Measurements from ENCODE around the gene TFE3.
"Not testable (repeated sequence)": the region's sequence is repeated elsewhere in the genome, so short reads cannot be mapped to it uniquely, and the experiment has no call there.

Gene TFE3

GRCh38 chrX:49000636-49001035 lies 42.5 kb downstream of the TFE3 start:
- no peak for DNase-seq

- DNase-seq = no peak
Measured at GRCh38 chrX:48999030-48999429, 44.1 kb downstream of the TFE3 start.

DNA sequence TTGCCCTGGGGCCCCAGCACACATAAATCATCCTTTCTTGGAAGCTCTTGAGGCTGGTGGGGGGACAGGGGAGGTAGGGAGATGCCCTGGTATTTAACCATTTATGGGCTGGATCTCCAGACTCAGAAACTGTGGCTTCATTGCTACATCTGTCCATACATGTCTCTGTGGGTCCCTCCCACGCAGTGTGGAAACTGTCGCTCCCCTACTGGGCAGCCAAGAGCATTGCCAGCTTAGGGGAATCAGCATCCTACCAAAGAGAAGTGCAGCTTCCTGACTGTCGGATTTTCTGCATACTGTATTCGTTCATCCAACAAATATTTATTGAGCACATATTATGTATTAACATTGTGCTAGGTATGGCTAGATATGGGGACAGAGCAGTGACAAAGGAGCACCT lies 44.8 kb downstream of the TFE3 start:
- no peak for DNase-seq

GRCh38 chrX:48997865-48998264 lies 45.3 kb downstream of the TFE3 start:
- no peak for DNase-seq

- no peak for DNase-seq
Measured at GRCh38 chrX:48997455-48997854, 45.7 kb downstream of the TFE3 start.

- no peak for DNase-seq
Measured at GRCh38 chrX:48996969-48997368, 46.2 kb downstream of the TFE3 start.

DNA sequence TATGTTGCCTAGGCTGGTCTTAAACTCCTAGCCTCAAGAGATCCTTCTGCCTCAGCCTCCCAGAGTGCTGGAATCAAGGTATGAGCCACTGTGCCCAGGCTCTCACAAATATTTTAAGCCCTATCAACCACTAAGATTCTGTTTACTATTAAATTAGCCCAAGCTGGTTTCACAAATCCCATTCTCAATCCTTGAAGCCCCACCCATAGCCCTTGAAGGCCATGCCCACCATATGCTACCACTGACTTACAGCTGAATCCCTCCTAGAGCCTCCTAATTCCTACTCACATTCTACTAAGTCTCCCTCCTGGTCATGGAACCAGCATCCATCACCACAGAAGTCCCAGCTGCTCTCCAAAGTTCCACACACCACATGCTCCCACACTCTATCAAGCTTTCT lies 50.8 kb downstream of the TFE3 start:
- DNase-seq = no peak

DNA sequence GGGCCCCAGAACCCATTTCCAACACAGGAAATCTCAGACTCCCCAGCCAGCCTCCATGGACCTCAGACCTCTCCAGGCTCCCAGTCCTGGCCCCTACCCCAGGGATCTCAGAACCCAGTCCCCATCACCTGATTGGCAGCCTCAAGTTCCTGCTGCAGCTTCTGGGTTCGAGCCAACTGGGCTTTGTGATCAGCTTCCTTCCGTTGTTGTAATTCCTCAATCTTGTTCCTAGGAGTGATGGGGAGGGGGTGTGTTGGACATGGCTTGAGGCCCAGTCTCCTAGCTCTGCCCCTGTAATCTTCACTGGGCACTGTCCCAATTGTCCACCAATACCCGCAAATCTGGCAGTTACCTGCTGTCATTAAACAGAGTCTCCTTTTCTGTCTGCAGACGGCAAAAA lies 53.7 kb downstream of the TFE3 start:
- no peak for DNase-seq

DNA sequence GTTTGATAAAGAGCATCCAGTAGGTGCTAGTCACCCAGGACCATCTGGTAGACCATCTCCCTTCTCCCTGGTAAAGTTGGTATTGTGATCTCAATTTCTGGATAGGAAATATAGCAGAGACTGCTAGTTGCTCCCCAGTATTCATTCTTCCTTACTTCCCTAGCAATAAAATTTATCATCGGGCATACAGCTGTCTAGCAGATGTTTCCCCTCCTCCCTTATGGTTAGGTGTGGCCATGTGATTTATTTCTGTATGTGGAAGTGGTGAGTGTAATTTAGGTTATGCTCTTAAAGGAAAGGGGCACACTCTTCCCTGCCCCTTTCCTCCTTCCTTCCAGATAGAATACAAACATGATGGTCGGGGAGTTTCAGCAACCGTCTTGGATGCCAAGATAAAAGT lies 59.3 kb downstream of the TFE3 start:
- DNase-seq = no peak

DNA sequence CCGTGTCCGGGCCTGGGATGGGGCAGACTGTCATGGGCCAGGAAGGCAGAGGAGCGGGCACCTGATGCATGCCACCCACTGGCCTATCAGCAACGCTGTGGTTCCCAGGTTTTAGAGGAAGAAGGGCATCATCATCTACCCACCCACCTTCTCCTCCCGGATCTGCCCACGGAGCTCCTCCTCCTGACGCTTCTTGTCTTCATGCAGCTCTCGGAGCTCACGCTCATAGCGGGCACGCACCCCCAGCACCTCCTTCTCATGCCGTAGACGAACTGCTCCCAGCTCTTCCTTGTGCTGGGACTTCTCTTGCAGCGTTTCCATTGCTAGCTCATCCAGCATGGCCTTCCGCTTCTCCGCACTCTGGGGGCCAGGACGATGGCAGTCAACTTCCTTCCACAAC lies 60.1 kb downstream of the TFE3 start:
- no peak for DNase-seq

DNA sequence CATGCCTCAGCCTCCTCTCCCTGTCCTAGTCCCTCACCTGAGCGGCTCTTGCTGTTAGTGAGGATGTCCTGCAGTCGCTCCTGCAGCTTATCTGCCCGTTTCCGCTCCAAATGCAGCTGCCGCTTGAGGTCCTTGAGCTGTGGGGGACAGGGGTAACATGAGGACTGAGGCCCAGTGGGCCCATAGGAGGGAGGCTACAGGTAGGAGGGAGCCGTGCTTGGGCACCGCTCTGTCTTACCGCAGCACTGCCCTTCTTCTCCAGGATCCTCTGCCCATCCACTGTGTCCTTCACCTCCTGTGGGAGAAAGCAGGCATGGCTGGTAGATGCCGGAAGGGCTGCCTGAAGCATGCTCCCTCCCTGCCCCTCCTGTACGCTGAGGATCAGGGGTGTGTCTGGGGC lies 62.0 kb downstream of the TFE3 start:
- no peak for DNase-seq

DNA sequence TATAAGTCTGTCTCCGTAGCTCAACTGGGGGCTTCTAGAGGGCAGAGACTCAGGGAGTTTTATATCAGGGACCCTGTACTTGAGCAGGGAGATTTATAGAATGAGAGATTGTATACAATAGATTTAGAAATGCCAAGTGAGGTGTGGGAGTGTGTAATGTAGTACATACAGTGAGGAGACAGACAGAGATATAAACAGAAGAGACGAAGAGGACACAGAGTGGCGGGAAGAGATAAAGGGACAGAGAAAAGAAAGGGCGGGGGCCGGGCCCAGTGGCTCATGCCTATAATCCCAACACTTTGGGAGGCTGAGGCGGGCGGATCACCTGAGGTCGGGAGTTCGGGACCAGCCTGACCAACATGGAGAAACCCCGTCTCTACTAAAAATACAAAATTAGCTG lies 62.8 kb downstream of the TFE3 start:
- not testable (repeated sequence) for DNase-seq
